Osteoblast (primary cell): Measurements from ENCODE around the gene KCNQ5. TPM values are rescaled to one million over a fixed set of nuclear protein-coding genes. Genes with fewer than 3 reads are reported as not detected.

Experiments used
- DNase-seq: peaks from one replicate; pipeline ENCODE4 v3.0.0; 2011; ENCODE audit warnings: low spot score, mixed read lengths; ENCODE audit not compliant: insufficient read length; ENCODE audit errors: missing footprints
- H2AFZ ChIP-seq: 2 replicates; pipeline ENCODE4 v1.6.0; 2011; ENCODE audit warnings: mild to moderate bottlenecking, low read length
- H3K27ac ChIP-seq: 2 replicates; pipeline ENCODE4 v1.5.1; 2011; ENCODE audit warnings: mild to moderate bottlenecking, low read depth, low read length, moderate library complexity
- H3K27me3 ChIP-seq: 2 replicates; pipeline ENCODE4 v1.6.0; 2012; ENCODE audit warnings: mild to moderate bottlenecking, control low read depth, inconsistent platforms, low read length, moderate library complexity; ENCODE audit not compliant: insufficient read depth
- H3K36me3 ChIP-seq: 2 replicates; pipeline ENCODE4 v1.5.1; 2011; ENCODE audit warnings: mild to moderate bottlenecking, low read length, control low read depth, moderate library complexity; ENCODE audit not compliant: insufficient read depth
- H3K4me1 ChIP-seq: 2 replicates; pipeline ENCODE4 v1.5.1; 2011; ENCODE audit warnings: mild to moderate bottlenecking, low read length, control low read depth, moderate library complexity; ENCODE audit not compliant: insufficient read depth
- H3K4me2 ChIP-seq: 2 replicates; pipeline ENCODE4 v1.6.0; 2011; ENCODE audit warnings: mild to moderate bottlenecking, low read length; ENCODE audit not compliant: insufficient read depth
- H3K4me3 ChIP-seq: fragments of 200-600 bp; sonication (generic); 3 replicates; pipeline ENCODE4 v1.5.1; 2012; ENCODE audit warnings: mild to moderate bottlenecking, low read length, inconsistent platforms; ENCODE audit not compliant: insufficient read depth
- H3K79me2 ChIP-seq: 2 replicates; pipeline ENCODE4 v1.6.0; 2012; ENCODE audit warnings: mild to moderate bottlenecking, low read length, control low read depth, inconsistent platforms; ENCODE audit not compliant: insufficient read depth
- H3K9me3 ChIP-seq: 2 replicates; pipeline ENCODE4 v1.5.1; 2011; ENCODE audit warnings: low read depth, low read length, control low read depth
- H4K20me1 ChIP-seq: 2 replicates; pipeline ENCODE4 v1.6.0; 2012; ENCODE audit warnings: mild to moderate bottlenecking, low read length, control low read depth; ENCODE audit not compliant: insufficient read depth
- CTCF ChIP-seq: IDR thresholded peaks from 2 replicates; pipeline ENCODE4 v1.5.1; 2011; ENCODE audit warnings: mild to moderate bottlenecking, low read depth, low read length, moderate library complexity; ENCODE audit errors: extremely low read depth
- total RNA-seq: library from RNA; depleted of rRNA; stranded (reverse); fragments of >200 nt; gene quantifications from 2 replicates; pipeline ENCODE4 v1.2.3, GENCODE V29; 2012

The KCNQ5 gene
- total RNA-seq, 1 donor, result 4.0 TPM

DNA sequence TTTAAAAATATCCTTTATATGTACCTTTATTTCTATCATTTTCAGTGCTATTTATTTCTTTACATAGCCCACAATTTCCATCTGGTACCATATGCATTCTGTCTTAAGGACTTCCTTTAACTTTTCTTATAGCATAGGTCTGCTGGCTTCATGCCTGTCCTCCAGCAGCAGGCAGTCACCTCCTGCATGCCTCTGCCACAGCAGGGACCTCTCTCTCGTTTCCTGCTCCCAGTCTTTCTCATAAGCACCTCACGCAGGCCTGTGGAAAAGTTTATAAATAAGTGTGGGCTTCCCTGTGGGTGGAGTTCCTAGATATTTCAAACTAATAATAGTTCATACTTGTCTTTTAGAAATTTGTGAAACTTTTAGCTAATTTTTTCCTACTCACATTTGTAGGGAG, 133.9 kb downstream of the KCNQ5 start:
- no peak for DNase-seq
- no peak overlapping the region for H3K4me3 ChIP-seq
- no peak overlapping the region for H3K4me2 ChIP-seq
- H3K79me2 ChIP-seq, result no peaks in the 10 kb centered on the region
- H4K20me1 ChIP-seq, result no peaks in the 10 kb centered on the region
- H2AFZ ChIP-seq, result no peak overlapping the region
- no peaks in the 10 kb centered on the region for H3K36me3 ChIP-seq
- H3K9me3 ChIP-seq, result no peaks in the 10 kb centered on the region
- peaks cover 12% of the 10 kb centered on the region for H3K4me1 ChIP-seq
- TF ChIP-seq CTCF, result no peak
- no peaks in the 10 kb centered on the region for H3K27me3 ChIP-seq
- H3K27ac ChIP-seq, result no peak overlapping the region

DNA sequence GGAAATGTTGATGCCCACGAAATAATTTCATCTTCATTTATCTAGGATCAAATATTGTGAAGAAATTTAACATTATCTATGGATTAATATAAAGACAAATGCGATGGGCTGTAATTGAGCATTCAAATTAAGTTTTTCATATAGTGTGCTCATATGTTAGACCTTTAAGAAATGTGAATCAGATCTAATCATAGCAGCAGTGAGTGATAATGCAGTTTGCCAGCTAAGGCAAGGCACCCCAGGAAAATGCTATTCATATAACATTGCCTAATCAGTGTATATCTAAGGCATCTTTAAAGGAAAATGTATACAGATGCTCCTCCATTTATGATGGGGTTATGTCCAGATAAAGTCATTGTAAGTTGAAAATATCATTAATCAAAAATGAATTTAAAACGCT, 135.2 kb downstream of the KCNQ5 start:
- DNase-seq, result no peak
- H3K36me3 ChIP-seq, result no peaks in the 10 kb centered on the region
- H3K4me3 ChIP-seq, result no peak overlapping the region
- no peaks in the 10 kb centered on the region for H3K9me3 ChIP-seq
- no peak overlapping the region for H3K27ac ChIP-seq
- peaks cover 12% of the 10 kb centered on the region for H3K4me1 ChIP-seq
- TF ChIP-seq CTCF, result no peak
- no peaks in the 10 kb centered on the region for H3K27me3 ChIP-seq
- no peaks in the 10 kb centered on the region for H4K20me1 ChIP-seq
- no peak overlapping the region for H3K4me2 ChIP-seq
- no peak overlapping the region for H2AFZ ChIP-seq
- no peaks in the 10 kb centered on the region for H3K79me2 ChIP-seq

- Histone ChIP-seq H3K9me3 (no peaks in the 10 kb centered on the region), H3K79me2 (no peaks in the 10 kb centered on the region), H3K4me1 (peaks cover 14% of the 10 kb centered on the region), H2AFZ (no peak overlapping the region), H3K27me3 (no peaks in the 10 kb centered on the region), H3K4me3 (no peak overlapping the region), H3K4me2 (no peak overlapping the region), H3K36me3 (no peaks in the 10 kb centered on the region), H3K27ac (no peak overlapping the region), H4K20me1 (no peaks in the 10 kb centered on the region)
- TF ChIP-seq CTCF, result no peak
- no peak for DNase-seq
Observed at GRCh38 chr6:72757926-72758325, 136.1 kb downstream of the KCNQ5 start.

GRCh38 chr6:72758901-72759300, 137.0 kb downstream of the KCNQ5 start:
- Histone ChIP-seq H3K79me2 (no peaks in the 10 kb centered on the region), H3K27ac (no peak overlapping the region), H4K20me1 (no peaks in the 10 kb centered on the region), H3K4me2 (no peak overlapping the region), H3K4me3 (no peak overlapping the region), H3K4me1 (peaks cover 14% of the 10 kb centered on the region), H3K27me3 (no peaks in the 10 kb centered on the region), H2AFZ (no peak overlapping the region), H3K9me3 (no peaks in the 10 kb centered on the region), H3K36me3 (no peaks in the 10 kb centered on the region)
- no peak for DNase-seq
- TF ChIP-seq CTCF, result no peak
